DOHH2 (cell line): ENCODE results near the gene ZWINT.

Experiments used
- EZH2phosphoT487 ChIP-seq: fragments of 200-600 bp; sonication (generic); IDR thresholded peaks from 2 replicates; pipeline ENCODE4 v1.6.1; 2017; ENCODE audit warnings: borderline replicate concordance, mild to moderate bottlenecking, antibody characterized with exemption, low read length, moderate library complexity, mixed read lengths
- TF ChIP-seq, protein P1 (sequence below): fragments of 200-600 bp; sonication (generic); IDR thresholded peaks from one replicate; pipeline ENCODE4 v1.5.1; 2014; ENCODE audit warnings: antibody characterized with exemption, mild to moderate bottlenecking, low read depth, low read length; ENCODE audit not compliant: poor library complexity, severe bottlenecking

DNA sequence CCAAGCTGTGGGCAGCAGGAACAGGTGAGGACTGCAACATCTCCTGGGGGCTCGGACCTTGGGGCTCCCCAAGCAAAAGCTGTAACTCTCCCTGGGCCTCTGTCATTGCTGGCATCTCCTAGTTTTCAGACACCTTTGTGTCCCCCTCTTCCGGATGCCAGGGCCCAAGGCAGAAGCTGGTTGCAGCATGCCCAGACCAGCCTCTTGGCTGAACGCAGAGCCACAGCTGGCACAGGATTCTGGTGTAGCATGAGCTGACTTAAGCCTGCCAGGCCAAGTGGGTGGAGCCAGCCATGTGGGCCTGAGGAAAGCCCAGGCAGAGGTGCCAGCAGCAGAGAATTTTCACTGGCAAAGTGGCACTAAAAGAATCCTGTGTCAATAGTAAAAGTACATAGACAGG lies 43.5 kb downstream of the ZWINT start:
- TF ChIP-seq, protein P1, sequence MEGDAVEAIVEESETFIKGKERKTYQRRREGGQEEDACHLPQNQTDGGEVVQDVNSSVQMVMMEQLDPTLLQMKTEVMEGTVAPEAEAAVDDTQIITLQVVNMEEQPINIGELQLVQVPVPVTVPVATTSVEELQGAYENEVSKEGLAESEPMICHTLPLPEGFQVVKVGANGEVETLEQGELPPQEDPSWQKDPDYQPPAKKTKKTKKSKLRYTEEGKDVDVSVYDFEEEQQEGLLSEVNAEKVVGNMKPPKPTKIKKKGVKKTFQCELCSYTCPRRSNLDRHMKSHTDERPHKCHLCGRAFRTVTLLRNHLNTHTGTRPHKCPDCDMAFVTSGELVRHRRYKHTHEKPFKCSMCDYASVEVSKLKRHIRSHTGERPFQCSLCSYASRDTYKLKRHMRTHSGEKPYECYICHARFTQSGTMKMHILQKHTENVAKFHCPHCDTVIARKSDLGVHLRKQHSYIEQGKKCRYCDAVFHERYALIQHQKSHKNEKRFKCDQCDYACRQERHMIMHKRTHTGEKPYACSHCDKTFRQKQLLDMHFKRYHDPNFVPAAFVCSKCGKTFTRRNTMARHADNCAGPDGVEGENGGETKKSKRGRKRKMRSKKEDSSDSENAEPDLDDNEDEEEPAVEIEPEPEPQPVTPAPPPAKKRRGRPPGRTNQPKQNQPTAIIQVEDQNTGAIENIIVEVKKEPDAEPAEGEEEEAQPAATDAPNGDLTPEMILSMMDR = no peak
- no peak for TF ChIP-seq EZH2phosphoT487
